Gastrocnemius medialis (tissue), 4 donors: ENCODE results near the gene USP36. TPM values are rescaled to one million over a fixed set of nuclear protein-coding genes. Genes with fewer than 3 reads are reported as not detected.
A peak's percentile ranks its signal among the peaks of the same experiment; 100 is the strongest.

ENCODE experiments used
- ATAC-seq, 2 donors: fragments of 150-250 bp; one replicate each; pipeline ENCODE4 v1.9.1; 2016
- DNase-seq, 2 donors: peaks; one replicate each; pipeline ENCODE4 v3.0.0-alpha.2; 2019
- H3K27ac ChIP-seq, 4 donors: fragments of 200-600 bp; sonication (generic); 1 replicate in 1 of 4; 2 replicates in 3 of 4; pipeline ENCODE4 v1.5.1; 2016 to 2018; ENCODE audit warnings: mild to moderate bottlenecking in 2 of 4, moderate library complexity in 1 of 4
- H3K27me3 ChIP-seq, 3 donors: fragments of 200-600 bp; sonication (generic) in 2 of 3; 1 replicate in 1 of 3; 2 replicates in 2 of 3; pipeline versions ENCODE4 v1.5.1 to v1.6.0; 2016 to 2019; ENCODE audit warnings: mild to moderate bottlenecking in 1 of 3, moderate library complexity in 1 of 3
- H3K36me3 ChIP-seq, 2 donors: fragments of 200-600 bp; sonication (generic) in 1 of 2; one replicate each; pipeline ENCODE4 v1.5.1; 2017 to 2018
- H3K4me1 ChIP-seq, 2 donors: fragments of 200-600 bp; sonication (generic) in 1 of 2; one replicate each; pipeline ENCODE4 v1.5.1; 2016 to 2017; ENCODE audit warnings: mild to moderate bottlenecking in 2 of 2
- H3K4me3 ChIP-seq, 4 donors: fragments of 200-600 bp; sonication (generic) in 3 of 4; 1 replicate in 1 of 4; 2 replicates in 3 of 4; pipeline ENCODE4 v1.5.1; 2016 to 2019; ENCODE audit warnings: mild to moderate bottlenecking in 2 of 4
- H3K9me3 ChIP-seq, 3 donors: fragments of 200-600 bp; sonication (generic) in 2 of 3; 1 replicate in 1 of 3; 2 replicates in 2 of 3; pipeline ENCODE4 v1.5.1; 2016 to 2019
- POLR2A ChIP-seq, 2 donors: fragments of 450-650 bp; IDR thresholded peaks; one replicate each; pipeline ENCODE4 v1.6.1; 2017; ENCODE audit warnings: antibody characterized with exemption in 2 of 2, mild to moderate bottlenecking in 2 of 2, moderate library complexity in 2 of 2
- in situ Hi-C, 4 donors: fragments of 200-750 bp; cut with MboI; loops; one replicate each; pipeline versions ENCODE4 v1.15.0 to v1.8.0; 2017; ENCODE audit warnings: low sequenced_read_pairs in 4 of 4
- intact Hi-C: fragments of 100-400 bp; cut with DNase I; formaldehyde crosslinking; loops from one replicate; pipeline ENCODE4 v1.15.1; 2023; ENCODE audit warnings: low total_unique reads
- total RNA-seq, 4 donors: library from RNA; depleted of rRNA; stranded (reverse); fragments of >200 nt; gene quantifications; one replicate each; pipeline versions ENCODE4 v1.1.0 to v1.2.3, GENCODE V29; 2016
- TF ChIP-seq, protein P1 (sequence below), 5 experiments: fragments of 450-650 bp in 3 of 5; fragments of 200-600 bp in 2 of 5; sonication (generic) in 2 of 5; IDR thresholded peaks in 4 of 5; conservative IDR thresholded peaks in 1 of 5; 1 replicate in 4 of 5; 2 replicates in 1 of 5; pipeline ENCODE4 v1.5.1; 2016 to 2019; ENCODE audit warnings: antibody characterized with exemption in 5 of 5, mild to moderate bottlenecking in 3 of 5, moderate library complexity in 3 of 5

The USP36 gene
- total RNA-seq, 4 donors from 2014 or later, result 15.2 to 21.1 (median 20.0) TPM

GRCh38 chr17:78746263-78746948, 94.2 kb downstream of the USP36 start:
- Histone ChIP-seq H3K9me3 (no peaks in the 10 kb centered on the region), H3K4me3 (no peak overlapping the region), H3K27me3 (no peaks in the 10 kb centered on the region), H3K27ac (peak overlapping the region; percentile 61 to 79 (median 64)), H3K4me1 (peaks cover 59 to 68% of the 10 kb centered on the region in 2 donors), H3K36me3 (no peaks in the 10 kb centered on the region)
- DNase-seq (no peak), ATAC-seq (peak; percentile 19 to 21)
- intact Hi-C loops, result loop anchor here (5.0 kb wide), 1 partner anchor 249 kb away; no protein-coding TSS in a partner anchor
- no peak for TF ChIP-seq POLR2A (IDR thresholded peaks at IDR 0.05)
- TF ChIP-seq, protein P1, sequence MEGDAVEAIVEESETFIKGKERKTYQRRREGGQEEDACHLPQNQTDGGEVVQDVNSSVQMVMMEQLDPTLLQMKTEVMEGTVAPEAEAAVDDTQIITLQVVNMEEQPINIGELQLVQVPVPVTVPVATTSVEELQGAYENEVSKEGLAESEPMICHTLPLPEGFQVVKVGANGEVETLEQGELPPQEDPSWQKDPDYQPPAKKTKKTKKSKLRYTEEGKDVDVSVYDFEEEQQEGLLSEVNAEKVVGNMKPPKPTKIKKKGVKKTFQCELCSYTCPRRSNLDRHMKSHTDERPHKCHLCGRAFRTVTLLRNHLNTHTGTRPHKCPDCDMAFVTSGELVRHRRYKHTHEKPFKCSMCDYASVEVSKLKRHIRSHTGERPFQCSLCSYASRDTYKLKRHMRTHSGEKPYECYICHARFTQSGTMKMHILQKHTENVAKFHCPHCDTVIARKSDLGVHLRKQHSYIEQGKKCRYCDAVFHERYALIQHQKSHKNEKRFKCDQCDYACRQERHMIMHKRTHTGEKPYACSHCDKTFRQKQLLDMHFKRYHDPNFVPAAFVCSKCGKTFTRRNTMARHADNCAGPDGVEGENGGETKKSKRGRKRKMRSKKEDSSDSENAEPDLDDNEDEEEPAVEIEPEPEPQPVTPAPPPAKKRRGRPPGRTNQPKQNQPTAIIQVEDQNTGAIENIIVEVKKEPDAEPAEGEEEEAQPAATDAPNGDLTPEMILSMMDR (IDR thresholded peaks at IDR 0.05 in 4 of 5, conservative IDR thresholded peaks at IDR 0.05 in 1 of 5), result no peak
- in situ Hi-C loops, result no loop called here

Other genes with a start within 250 kb of the USP36 start
- 10 to 100 TPM; 24.7 to 43.7 (median 32.4) TPM for gene CYTH1, start 58.5 kb downstream of the USP36 start, total RNA-seq
- under 1 TPM in 1 of 4 donors, not detected in 3; 0.16 TPM for gene CEP295NL, start 62.4 kb upstream of the USP36 start, total RNA-seq
- 10 to 100 TPM; 20.4 to 28.7 (median 27.0) TPM for gene TIMP2, start 84.6 kb upstream of the USP36 start, total RNA-seq
- 10 to 100 TPM; 15.0 to 45.9 (median 23.0) TPM for gene LGALS3BP, start 139.1 kb upstream of the USP36 start, total RNA-seq
- gene CANT1, start 168.9 kb upstream of the USP36 start, total RNA-seq, result 10 to 100 TPM; 17.5 to 38.3 (median 26.6) TPM
- 10 to 100 TPM; 11.1 to 38.6 (median 21.2) TPM for gene C1QTNF1, start 183.4 kb upstream of the USP36 start, total RNA-seq
- 10 to 100 TPM in 2 of 4 donors, 1 to 10 TPM in 2; 5.1 to 14.2 (median 9.3) TPM for gene ENGASE, start 234.0 kb upstream of the USP36 start, total RNA-seq